Inflammatory macrophage (primary cell): Measurements from ENCODE around the gene OR10A3.
A peak's percentile ranks its signal among the peaks of the same experiment; 100 is the strongest.

Experiments used
- DNase-seq, 2 donors: peaks; one replicate each; pipeline ENCODE4 v3.0.0-alpha.2; 2020 to 2022

OR10A3 gene

DNA sequence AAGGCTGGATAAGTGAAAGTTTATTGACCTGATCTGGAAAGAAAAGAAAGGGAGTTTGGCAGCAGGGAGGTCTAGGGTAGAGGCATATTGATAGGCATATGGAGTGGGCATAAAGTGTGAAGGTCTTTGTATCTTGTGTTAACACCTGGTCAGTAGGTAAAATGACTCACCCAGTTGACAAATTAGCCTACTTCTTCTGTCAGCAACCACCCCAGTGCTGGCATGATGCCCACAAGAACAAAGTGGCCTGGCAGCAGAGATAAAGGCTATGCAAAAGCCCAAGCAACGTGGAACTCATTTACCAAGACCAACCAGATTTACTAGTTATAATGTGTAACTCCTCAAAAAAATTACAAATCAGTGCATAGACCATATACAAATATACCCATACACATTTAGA, 4.9 kb downstream of the OR10A3 start:
- DNase-seq: no peak

- DNase-seq: no peak
These were observed 10.3 kb downstream of the OR10A3 start, which contains the start of gene OR10A6 for GRCh38 chr11:7931168-7931567. Gene OR10A6 (minus strand): TSS chr11:7931268. CDS start chr11:7928662, 2,606 bp downstream.

DNA sequence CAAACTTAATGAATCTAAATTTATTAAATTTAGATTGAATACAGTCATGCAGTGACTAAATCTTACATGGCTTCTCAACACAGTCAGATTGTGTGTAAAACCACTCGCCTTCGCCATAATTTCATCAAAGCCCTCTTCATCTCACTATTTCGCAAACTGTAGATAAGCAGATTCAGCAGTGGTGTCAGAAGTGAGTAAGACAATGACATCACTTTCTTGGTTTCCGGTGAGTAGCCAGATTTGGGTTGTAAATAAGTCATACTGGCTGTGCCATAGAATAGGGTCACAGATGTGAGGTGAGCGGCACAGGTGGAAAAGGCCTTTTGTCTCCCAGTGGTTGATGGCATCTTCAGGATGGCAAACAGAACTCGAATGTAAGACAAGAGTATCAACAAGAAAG, 13.9 kb downstream of the OR10A3 start:
- DNase-seq: no peak

DNA sequence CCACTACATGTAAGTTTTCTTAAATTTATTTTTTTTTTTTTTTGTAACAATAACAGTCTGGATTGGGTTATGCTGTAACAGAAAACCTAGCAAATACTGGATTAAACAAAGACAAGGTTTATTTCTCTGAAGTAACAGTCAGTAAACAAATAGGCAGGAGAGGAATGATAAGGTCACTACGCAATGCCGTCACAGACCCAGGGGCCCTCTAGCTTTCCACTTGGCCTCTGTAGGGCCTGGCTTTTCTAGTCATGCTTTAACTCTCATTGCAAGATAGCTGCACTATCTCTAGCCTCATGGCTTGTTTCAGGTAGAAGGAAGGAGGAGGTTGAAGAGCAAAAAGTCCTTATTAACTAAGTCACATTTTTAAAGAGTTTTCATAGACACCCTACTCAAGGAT, 17.0 kb downstream of the OR10A3 start:
- DNase-seq: no peak

- DNase-seq: no peak
These were observed 23.4 kb downstream of the OR10A3 start for GRCh38 chr11:7918141-7918540.

GRCh38 chr11:7911011-7911410, 30.5 kb downstream of the OR10A3 start:
- no peak for DNase-seq

- DNase-seq: no peak
These were observed 31.2 kb downstream of the OR10A3 start for GRCh38 chr11:7910286-7910788.

DNA sequence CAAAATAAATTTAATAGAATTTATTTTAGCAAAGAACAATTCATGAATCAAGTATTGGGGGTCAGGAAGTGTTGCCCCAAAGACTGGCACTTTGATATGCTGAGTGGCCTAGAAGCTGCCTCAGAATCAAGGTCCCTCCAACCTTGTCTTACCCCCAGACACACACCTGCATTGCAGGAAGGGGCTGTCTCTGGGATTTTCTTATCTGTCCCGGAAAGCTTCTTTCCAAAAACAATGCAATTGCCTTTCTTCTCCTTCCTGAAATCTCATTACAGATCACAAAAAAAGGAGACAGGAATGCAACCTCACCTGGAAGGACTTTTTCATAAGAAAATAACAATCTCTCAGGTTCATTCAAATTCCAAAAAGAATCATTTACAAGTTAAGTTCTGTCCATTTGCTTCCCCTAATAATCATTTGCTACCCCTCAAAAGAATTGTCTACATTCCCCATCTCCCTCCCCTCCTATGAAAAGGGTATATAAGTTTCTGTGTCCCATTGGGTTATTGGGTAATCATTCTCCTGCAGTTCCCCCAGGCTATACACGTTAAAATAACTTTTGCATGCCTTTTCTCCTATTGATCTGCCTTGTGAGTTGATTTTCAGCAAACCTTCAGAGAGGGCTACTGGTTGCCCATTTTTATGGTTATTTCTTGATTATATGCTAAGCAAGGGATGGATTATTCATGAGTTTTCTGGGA, 31.8 kb downstream of the OR10A3 start:
- no peak for DNase-seq

DNA sequence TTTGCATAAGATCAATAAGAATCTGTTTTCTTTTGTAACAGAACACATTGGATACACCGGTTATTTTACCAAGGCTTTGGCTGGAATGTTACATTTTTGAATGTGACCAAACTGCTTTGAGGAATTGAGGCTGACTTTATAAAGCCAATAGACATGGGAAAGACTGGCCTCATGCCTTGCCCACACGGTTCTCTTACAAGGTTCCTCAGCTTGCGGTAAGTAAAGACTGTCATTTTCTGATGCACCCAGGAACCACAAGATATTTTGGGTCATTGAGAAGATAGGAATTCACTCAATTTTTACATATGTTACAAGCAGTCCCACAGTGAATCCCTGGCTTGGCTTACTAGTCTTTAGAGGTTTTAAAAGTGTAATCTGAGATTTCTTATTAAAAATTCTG, 34.4 kb downstream of the OR10A3 start:
- no peak for DNase-seq

- DNase-seq: no peak
These were observed 35.0 kb downstream of the OR10A3 start for GRCh38 chr11:7906481-7906880.

- no peak for DNase-seq
These were observed 35.5 kb downstream of the OR10A3 start for GRCh38 chr11:7905961-7906429.

DNA sequence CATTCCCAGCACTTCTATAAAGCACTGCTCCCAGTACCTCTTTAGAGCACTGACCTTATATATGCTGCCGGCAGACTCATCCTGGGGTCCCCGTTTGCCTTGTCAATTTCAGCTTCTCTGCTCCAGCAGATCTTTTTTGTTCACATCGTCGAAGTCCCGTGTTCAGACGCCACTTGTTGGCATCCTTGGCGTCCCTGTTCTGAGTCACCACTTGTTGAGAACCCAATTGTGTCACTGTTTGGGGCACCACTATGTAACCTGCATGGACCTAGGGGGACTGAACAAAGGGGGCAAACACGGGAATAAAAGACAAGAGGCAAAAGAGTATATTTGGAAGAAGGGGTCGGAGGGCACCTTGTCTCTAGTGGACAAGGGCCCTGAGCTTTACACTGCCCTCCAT, 36.0 kb downstream of the OR10A3 start:
- DNase-seq: no peak

GRCh38 chr11:7904917-7905316, 36.6 kb downstream of the OR10A3 start:
- DNase-seq: no peak

GRCh38 chr11:7903940-7904339, 37.6 kb downstream of the OR10A3 start:
- no peak for DNase-seq

- no peak for DNase-seq
These were observed 40.1 kb downstream of the OR10A3 start for GRCh38 chr11:7901319-7901854.

GRCh38 chr11:7900686-7901085, 40.8 kb downstream of the OR10A3 start:
- no peak for DNase-seq

- DNase-seq: no peak
These were observed 42.1 kb downstream of the OR10A3 start for GRCh38 chr11:7899418-7899817.

GRCh38 chr11:7898666-7899283, 42.7 kb downstream of the OR10A3 start:
- no peak for DNase-seq

DNA sequence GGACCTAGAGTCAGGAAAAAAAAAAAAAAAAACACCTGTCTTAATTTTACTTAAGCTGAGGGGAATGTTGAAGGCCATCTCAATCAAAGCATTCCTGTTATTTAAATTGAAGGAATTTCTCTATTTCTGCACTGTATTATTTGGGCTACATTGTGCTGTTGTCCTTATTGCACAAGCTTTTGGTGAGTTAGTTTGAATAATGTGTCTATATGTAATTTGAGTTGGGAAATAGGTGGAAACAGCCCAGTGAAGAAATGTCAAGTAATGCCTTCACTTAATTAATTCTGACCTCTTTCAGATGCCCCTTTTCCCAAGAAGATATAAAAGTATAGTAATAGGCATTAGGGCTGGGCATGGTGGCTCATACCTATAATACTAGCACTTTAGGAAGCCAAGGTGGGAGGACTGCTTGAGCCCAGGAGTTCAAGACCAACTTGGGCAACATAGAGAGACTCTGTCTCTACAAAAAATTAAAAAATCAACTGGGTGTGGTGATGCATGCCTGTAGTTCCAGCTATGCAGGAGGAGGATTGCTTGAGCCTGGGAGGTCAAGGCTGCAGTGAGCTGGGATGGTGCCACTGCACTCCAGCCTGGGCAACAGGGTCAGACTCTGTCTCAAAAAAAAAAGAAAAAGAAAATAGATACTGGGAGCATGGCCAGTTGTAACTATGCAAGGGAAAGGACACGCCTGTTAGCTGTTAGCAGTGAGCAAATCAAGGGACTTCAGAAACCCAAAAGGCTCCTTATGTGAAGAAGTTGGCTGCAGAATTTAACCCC, 45.3 kb downstream of the OR10A3 start:
- no peak for DNase-seq

GRCh38 chr11:7894251-7894650, 47.3 kb downstream of the OR10A3 start:
- no peak for DNase-seq

DNA sequence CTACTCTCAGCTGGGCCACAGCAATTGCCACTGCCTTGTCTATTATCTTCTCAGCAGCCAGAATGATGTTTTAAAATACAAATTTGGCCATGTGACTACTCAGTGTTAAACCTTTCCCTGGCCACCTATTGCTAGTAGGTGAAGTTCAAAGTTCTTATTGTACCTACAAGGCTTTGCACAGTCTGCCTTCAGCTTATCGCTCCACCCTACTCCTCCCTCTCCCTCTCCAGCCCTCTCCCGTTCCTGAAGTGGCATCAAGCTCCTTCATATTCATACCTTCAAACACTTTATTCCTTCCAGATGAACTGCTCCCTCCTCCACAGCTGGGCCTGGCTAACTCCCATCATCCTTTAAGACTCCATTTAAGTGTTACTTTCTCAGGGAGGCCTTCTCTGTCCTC, 47.7 kb downstream of the OR10A3 start:
- no peak for DNase-seq

GRCh38 chr11:7892840-7893254, 48.7 kb downstream of the OR10A3 start:
- DNase-seq: peak; percentile 43 to 52

GRCh38 chr11:7892059-7892699, 49.3 kb downstream of the OR10A3 start:
- no peak for DNase-seq
